DND-41 (cell line): ENCODE results near the gene GART.

Experiments
- ATAC-seq: fragments of 200-7000 bp; cut with Tn5 transposase; 3 replicates; pipeline ENCODE4 v1.9.1; 2021; ENCODE audit warnings: low read depth; ENCODE audit not compliant: insufficient read depth
- DNase-seq: peaks from one replicate; pipeline ENCODE4 v3.0.0-alpha.2; 2020
- H2AFZ ChIP-seq: 2 replicates; pipeline ENCODE4 v1.6.0; 2012; ENCODE audit warnings: low read depth, low read length
- H3K27ac ChIP-seq: 2 replicates; pipeline ENCODE4 v1.5.1; 2012; ENCODE audit warnings: low read length, inconsistent platforms
- H3K27me3 ChIP-seq: fragments of 200-600 bp; sonication (generic); 2 replicates; pipeline ENCODE4 v1.6.0; 2012; ENCODE audit warnings: low read length, mild to moderate bottlenecking, inconsistent platforms; ENCODE audit not compliant: insufficient read depth, poor library complexity
- H3K36me3 ChIP-seq: 2 replicates; pipeline ENCODE4 v1.5.1; 2012; ENCODE audit warnings: low read length, inconsistent platforms; ENCODE audit not compliant: insufficient read depth
- H3K4me1 ChIP-seq: 2 replicates; pipeline ENCODE4 v1.5.1; 2012; ENCODE audit warnings: mild to moderate bottlenecking, low read length; ENCODE audit not compliant: insufficient read depth
- H3K4me2 ChIP-seq: 2 replicates; pipeline ENCODE4 v1.6.0; 2012; ENCODE audit warnings: mild to moderate bottlenecking, moderate library complexity, low read length, inconsistent platforms; ENCODE audit not compliant: insufficient read depth
- H3K4me3 ChIP-seq, 2 experiments: fragments of 200-600 bp in 1 of 2; shearing (Covaris generic) in 1 of 2; 2 replicates each; pipeline ENCODE4 v1.5.1; 2012 to 2016; ENCODE audit warnings: inconsistent platforms in 2 of 2, low read length in 2 of 2, mild to moderate bottlenecking in 2 of 2, low read depth in 1 of 2, moderate library complexity in 1 of 2
- H3K79me2 ChIP-seq: 2 replicates; pipeline ENCODE4 v1.6.0; 2012; ENCODE audit warnings: low read length, inconsistent platforms; ENCODE audit not compliant: insufficient read depth
- H3K9ac ChIP-seq: 2 replicates; pipeline ENCODE4 v1.6.0; 2012; ENCODE audit warnings: low read depth, mild to moderate bottlenecking, inconsistent platforms, low read length, moderate library complexity
- H3K9me3 ChIP-seq: 2 replicates; pipeline ENCODE4 v1.5.1; 2012; ENCODE audit warnings: low read length, moderate library complexity, mild to moderate bottlenecking, inconsistent platforms; ENCODE audit not compliant: insufficient read depth, severe bottlenecking
- H4K20me1 ChIP-seq: 2 replicates; pipeline ENCODE4 v1.6.0; 2012; ENCODE audit warnings: low read length; ENCODE audit not compliant: insufficient read depth
- EZH2 ChIP-seq: IDR thresholded peaks from 3 replicates; pipeline ENCODE4 v1.6.1; 2012; ENCODE audit warnings: borderline replicate concordance, low read depth, mild to moderate bottlenecking, moderate library complexity, low read length, inconsistent platforms; ENCODE audit not compliant: severe bottlenecking
- TF ChIP-seq, protein P1 (sequence below): IDR thresholded peaks from 2 replicates; pipeline ENCODE4 v1.5.1; 2012; ENCODE audit warnings: borderline replicate concordance, low read length, moderate library complexity, mild to moderate bottlenecking; ENCODE audit not compliant: poor library complexity, severe bottlenecking; ENCODE audit errors: extremely low read depth

The GART gene

GRCh38 chr21:33572350-33572749 lies 30.4 kb upstream of the GART start:
- TF ChIP-seq EZH2: no peak
- TF ChIP-seq, protein P1, sequence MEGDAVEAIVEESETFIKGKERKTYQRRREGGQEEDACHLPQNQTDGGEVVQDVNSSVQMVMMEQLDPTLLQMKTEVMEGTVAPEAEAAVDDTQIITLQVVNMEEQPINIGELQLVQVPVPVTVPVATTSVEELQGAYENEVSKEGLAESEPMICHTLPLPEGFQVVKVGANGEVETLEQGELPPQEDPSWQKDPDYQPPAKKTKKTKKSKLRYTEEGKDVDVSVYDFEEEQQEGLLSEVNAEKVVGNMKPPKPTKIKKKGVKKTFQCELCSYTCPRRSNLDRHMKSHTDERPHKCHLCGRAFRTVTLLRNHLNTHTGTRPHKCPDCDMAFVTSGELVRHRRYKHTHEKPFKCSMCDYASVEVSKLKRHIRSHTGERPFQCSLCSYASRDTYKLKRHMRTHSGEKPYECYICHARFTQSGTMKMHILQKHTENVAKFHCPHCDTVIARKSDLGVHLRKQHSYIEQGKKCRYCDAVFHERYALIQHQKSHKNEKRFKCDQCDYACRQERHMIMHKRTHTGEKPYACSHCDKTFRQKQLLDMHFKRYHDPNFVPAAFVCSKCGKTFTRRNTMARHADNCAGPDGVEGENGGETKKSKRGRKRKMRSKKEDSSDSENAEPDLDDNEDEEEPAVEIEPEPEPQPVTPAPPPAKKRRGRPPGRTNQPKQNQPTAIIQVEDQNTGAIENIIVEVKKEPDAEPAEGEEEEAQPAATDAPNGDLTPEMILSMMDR: no peak
- H3K27ac ChIP-seq: no peak overlapping the region
- H4K20me1 ChIP-seq: peaks cover 22% of the 10 kb centered on the region; the same call in 1 of the 2 replicates
- no peak overlapping the region for H2AFZ ChIP-seq
- no peaks in the 10 kb centered on the region for H3K9me3 ChIP-seq
- DNase-seq: no peak
- H3K4me3 ChIP-seq: no peak overlapping the region
- peaks cover 36% of the 10 kb centered on the region for H3K79me2 ChIP-seq
- no peaks in the 10 kb centered on the region for H3K27me3 ChIP-seq
- H3K4me1 ChIP-seq: no peaks in the 10 kb centered on the region
- H3K9ac ChIP-seq: no peak overlapping the region
- H3K4me2 ChIP-seq: no peak overlapping the region
- peaks cover 97% of the 10 kb centered on the region for H3K36me3 ChIP-seq
- no peak for ATAC-seq

DNA sequence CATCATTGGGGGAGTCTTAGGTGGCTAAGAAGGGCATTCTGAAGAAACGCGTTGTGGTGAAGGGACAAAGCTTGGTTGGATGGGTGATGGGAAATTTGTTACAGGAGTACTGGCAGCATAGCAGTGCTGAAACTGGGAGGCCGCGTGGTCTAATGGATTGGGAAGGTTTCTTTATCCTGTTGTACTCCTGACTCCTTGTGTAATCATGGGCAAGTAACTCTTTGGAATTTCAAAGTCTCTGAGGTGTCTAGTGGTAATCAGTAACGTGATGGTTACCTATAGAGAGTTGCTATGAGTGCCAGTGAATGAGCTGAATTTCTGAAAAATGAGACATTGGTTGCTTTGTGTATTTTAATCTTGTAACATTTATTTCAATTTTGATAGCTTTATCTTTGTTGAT lies 28.1 kb upstream of the GART start:
- no peaks in the 10 kb centered on the region for H3K27me3 ChIP-seq

GRCh38 chr21:33568448-33568847 lies 26.5 kb upstream of the GART start:
- H3K27me3 ChIP-seq: no peaks in the 10 kb centered on the region
- DNase-seq (no peak), ATAC-seq (no peak)
- peaks cover 27% of the 10 kb centered on the region; the same call in 1 of the 2 replicates for H4K20me1 ChIP-seq
- no peak overlapping the region for H3K4me2 ChIP-seq
- no peak for TF ChIP-seq EZH2
- TF ChIP-seq, protein P1: no peak
- no peaks in the 10 kb centered on the region for H3K4me1 ChIP-seq
- H3K27ac ChIP-seq: no peak overlapping the region
- H3K9me3 ChIP-seq: no peaks in the 10 kb centered on the region
- H3K4me3 ChIP-seq: no peak overlapping the region
- H3K36me3 ChIP-seq: peaks cover 95% of the 10 kb centered on the region
- no peak overlapping the region for H2AFZ ChIP-seq
- H3K9ac ChIP-seq: no peak overlapping the region
- peaks cover 54% of the 10 kb centered on the region for H3K79me2 ChIP-seq

More for the DNA sequence above, 28.1 kb upstream of the GART start:
- Histone ChIP-seq H3K4me2 (no peak overlapping the region), H3K9me3 (no peaks in the 10 kb centered on the region), H3K79me2 (peaks cover 49% of the 10 kb centered on the region), H3K4me3 (no peak overlapping the region), H3K36me3 (peaks cover 96% of the 10 kb centered on the region), H3K4me1 (no peaks in the 10 kb centered on the region), H3K27ac (no peak overlapping the region), H4K20me1 (peaks cover 25% of the 10 kb centered on the region; the same call in 1 of the 2 replicates), H3K9ac (no peak overlapping the region), H2AFZ (no peak overlapping the region)
- TF ChIP-seq EZH2: no peak
- TF ChIP-seq, protein P1: no peak
- DNase-seq (no peak), ATAC-seq (no peak)

DNA sequence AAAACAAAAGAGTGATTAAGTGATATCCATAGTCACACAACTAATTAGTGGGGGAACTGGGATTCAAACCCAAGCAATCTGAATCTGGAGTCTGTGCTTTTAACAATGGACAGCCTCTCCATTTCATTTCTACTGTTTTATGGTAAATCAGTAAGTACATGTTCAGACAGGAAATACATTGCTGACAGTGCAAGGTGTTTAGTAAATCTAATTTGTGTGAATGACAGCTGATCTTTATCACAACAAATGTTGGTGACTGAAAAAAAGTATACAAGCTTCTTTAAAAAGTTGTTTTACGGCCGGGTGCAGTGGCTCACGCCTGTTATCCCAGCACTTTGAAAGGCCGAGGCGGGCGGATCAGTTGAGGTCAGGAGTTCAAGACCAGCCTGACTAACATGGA lies 26.0 kb upstream of the GART start:
- Histone ChIP-seq H4K20me1 (peaks cover 28% of the 10 kb centered on the region; the same call in 1 of the 2 replicates), H3K9me3 (no peaks in the 10 kb centered on the region), H3K4me2 (no peak overlapping the region), H3K79me2 (peaks cover 58% of the 10 kb centered on the region), H2AFZ (no peak overlapping the region), H3K4me1 (no peaks in the 10 kb centered on the region), H3K27ac (no peak overlapping the region), H3K4me3 (no peak overlapping the region), H3K27me3 (no peaks in the 10 kb centered on the region), H3K9ac (no peak overlapping the region), H3K36me3 (peaks cover 95% of the 10 kb centered on the region)
- ATAC-seq (no peak), DNase-seq (no peak)
- TF ChIP-seq, protein P1: no peak
- TF ChIP-seq EZH2: no peak
